ENCODE data around the gene CLCA1.

CLCA1 gene

DNA sequence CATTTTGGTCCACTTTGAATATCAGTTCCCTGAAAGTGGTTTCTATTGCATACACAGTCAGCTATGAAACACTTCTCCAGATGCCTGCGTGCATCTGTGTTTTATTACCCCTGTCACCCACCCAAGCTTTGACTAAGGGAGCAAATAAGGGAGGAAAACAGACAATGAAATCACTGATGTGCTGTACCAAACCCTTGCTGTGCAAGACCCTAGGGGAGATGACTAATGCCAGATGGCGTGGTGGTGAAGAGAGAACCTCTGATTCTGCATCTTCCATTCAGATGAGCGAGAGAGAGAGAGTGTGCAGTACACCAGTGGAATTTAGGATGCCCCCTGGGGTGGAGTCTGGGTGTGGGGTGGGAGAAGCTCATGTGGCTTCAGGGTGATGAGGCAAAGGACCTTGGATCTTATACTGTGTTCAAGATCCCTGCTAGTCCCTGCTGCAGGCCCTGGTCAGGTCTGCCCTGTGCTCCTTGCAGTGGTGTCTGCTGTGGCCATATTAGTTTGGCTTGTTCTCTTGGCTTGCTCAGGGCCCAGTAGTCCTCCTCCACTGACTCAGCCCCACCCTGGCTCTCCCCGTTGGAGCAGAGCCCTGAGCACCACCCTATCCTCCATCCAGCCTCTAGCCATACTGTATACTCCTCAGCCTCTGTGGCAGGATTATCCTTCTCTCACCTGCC lies 18.5 kb downstream of the CLCA1 start:
- no peaks in the 10 kb centered on the region for H3F3A ChIP-seq (ENCODE audit: insufficient read depth, low read length)

DNA sequence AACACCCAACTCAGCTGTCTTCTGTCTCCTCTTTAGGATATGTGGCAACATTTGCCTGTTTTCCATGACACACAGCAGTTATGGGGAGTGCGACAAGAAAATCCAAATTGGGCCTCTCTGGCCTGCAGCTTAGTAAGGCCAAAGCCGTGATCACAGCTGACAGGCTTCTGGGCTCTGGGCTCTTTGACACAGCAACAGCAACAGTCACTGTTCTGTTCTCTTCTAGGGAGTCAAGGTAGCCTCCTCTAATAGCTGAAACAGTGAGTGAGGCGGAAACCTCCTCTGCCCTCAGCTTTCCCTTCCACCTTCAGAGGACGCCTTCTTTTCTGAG lies 19.0 kb downstream of the CLCA1 start:
- TF ChIP-seq, protein P1, sequence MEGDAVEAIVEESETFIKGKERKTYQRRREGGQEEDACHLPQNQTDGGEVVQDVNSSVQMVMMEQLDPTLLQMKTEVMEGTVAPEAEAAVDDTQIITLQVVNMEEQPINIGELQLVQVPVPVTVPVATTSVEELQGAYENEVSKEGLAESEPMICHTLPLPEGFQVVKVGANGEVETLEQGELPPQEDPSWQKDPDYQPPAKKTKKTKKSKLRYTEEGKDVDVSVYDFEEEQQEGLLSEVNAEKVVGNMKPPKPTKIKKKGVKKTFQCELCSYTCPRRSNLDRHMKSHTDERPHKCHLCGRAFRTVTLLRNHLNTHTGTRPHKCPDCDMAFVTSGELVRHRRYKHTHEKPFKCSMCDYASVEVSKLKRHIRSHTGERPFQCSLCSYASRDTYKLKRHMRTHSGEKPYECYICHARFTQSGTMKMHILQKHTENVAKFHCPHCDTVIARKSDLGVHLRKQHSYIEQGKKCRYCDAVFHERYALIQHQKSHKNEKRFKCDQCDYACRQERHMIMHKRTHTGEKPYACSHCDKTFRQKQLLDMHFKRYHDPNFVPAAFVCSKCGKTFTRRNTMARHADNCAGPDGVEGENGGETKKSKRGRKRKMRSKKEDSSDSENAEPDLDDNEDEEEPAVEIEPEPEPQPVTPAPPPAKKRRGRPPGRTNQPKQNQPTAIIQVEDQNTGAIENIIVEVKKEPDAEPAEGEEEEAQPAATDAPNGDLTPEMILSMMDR (IDR thresholded peaks at IDR 0.05; ENCODE audit: low read length): no peak
- TF ChIP-seq EZH2 (IDR thresholded peaks at IDR 0.05; ENCODE audit: borderline replicate concordance, low read length): no peak
- no peaks in the 10 kb centered on the region for H3F3A ChIP-seq (ENCODE audit: insufficient read depth, low read length)

More for the DNA sequence above, 18.5 kb downstream of the CLCA1 start:
- H3K79me2 ChIP-seq (ENCODE audit: insufficient read depth, low read length): no peaks in the 10 kb centered on the region
- no peak overlapping the region for H3K9ac ChIP-seq (ENCODE audit: low read length)
- H3K9me2 ChIP-seq (ENCODE audit: low read depth, low read length): no peaks in the 10 kb centered on the region
- TF ChIP-seq EZH2 (IDR thresholded peaks at IDR 0.05; ENCODE audit: borderline replicate concordance, low read length): no peak
- TF ChIP-seq, protein P1 (IDR thresholded peaks at IDR 0.05; ENCODE audit: low read length): no peak
- H2AFZ ChIP-seq (ENCODE audit: low read length): no peak overlapping the region
- no peaks in the 10 kb centered on the region for H3K27me3 ChIP-seq (ENCODE audit: insufficient read depth, low read length)
- no peaks in the 10 kb centered on the region for H3K4me1 ChIP-seq (ENCODE audit: insufficient read depth, low read length, severe bottlenecking)
- no peak overlapping the region for H3K4me3 ChIP-seq (ENCODE audit: low read depth, low read length, poor library complexity, severe bottlenecking)
- no peak overlapping the region for H3K4me2 ChIP-seq (ENCODE audit: low read length)
- no peaks in the 10 kb centered on the region for H4K20me1 ChIP-seq (ENCODE audit: insufficient read depth, low read length)
- H3K36me3 ChIP-seq (ENCODE audit: insufficient read depth, low read length): no peaks in the 10 kb centered on the region
- H3K9me3 ChIP-seq (ENCODE audit: low read length): no peaks in the 10 kb centered on the region
- no peak overlapping the region for H3K27ac ChIP-seq (ENCODE audit: low read depth, low read length, poor library complexity, severe bottlenecking)

DNA sequence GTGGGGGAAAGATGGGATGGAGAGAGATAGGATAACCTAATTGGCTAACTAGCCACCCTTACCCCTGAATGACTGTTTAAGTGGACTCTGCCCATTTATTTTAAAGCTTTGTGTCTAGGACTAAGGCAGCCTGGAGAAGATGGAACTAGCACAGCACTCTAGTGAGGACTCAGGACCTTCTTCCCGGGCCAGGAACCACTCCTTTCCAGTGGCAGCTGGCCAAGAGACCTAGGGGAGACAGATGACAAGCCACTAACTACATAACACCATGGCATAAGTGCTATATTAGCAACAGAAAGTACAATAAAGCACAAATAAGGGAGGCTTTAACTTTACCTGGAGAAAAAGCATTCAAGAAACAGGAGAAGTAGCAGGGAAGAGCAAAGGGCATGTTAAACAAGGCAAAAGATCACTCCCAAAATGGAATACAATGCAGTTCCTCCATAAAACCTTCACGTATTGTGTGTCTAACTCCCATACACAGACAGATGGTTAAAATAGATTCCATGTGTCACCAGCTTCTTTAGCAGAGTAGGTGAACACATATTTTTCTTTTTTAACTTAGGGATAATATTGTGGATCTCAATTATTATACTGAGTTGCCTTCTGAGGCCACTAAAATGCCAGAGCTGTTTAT lies 20.6 kb downstream of the CLCA1 start:
- Histone ChIP-seq H2AFZ (ENCODE audit: low read length) (no peak overlapping the region), H3K4me2 (ENCODE audit: low read length) (no peak overlapping the region), H3K4me1 (ENCODE audit: insufficient read depth, low read length, severe bottlenecking) (no peaks in the 10 kb centered on the region), H3K9me2 (ENCODE audit: low read depth, low read length) (no peaks in the 10 kb centered on the region), H3K79me2 (ENCODE audit: insufficient read depth, low read length) (no peaks in the 10 kb centered on the region), H4K20me1 (ENCODE audit: insufficient read depth, low read length) (no peaks in the 10 kb centered on the region), H3K9ac (ENCODE audit: low read length) (no peak overlapping the region), H3K9me3 (ENCODE audit: low read length) (no peaks in the 10 kb centered on the region), H3K27ac (ENCODE audit: low read depth, low read length, poor library complexity, severe bottlenecking) (no peak overlapping the region), H3K4me3 (ENCODE audit: low read depth, low read length, poor library complexity, severe bottlenecking) (no peak overlapping the region), H3F3A (ENCODE audit: insufficient read depth, low read length) (no peaks in the 10 kb centered on the region), H3K27me3 (ENCODE audit: insufficient read depth, low read length) (no peaks in the 10 kb centered on the region), H3K36me3 (ENCODE audit: insufficient read depth, low read length) (no peaks in the 10 kb centered on the region)
- TF ChIP-seq, protein P1 (IDR thresholded peaks at IDR 0.05; ENCODE audit: low read length): no peak
- TF ChIP-seq EZH2 (IDR thresholded peaks at IDR 0.05; ENCODE audit: borderline replicate concordance, low read length): no peak

More for the DNA sequence above, 19.0 kb downstream of the CLCA1 start:
- Histone ChIP-seq H3K9me2 (ENCODE audit: low read depth, low read length) (no peaks in the 10 kb centered on the region), H3K79me2 (ENCODE audit: insufficient read depth, low read length) (no peaks in the 10 kb centered on the region), H3K4me2 (ENCODE audit: low read length) (no peak overlapping the region), H2AFZ (ENCODE audit: low read length) (no peak overlapping the region), H3K9ac (ENCODE audit: low read length) (no peak overlapping the region), H4K20me1 (ENCODE audit: insufficient read depth, low read length) (no peaks in the 10 kb centered on the region), H3K27me3 (ENCODE audit: insufficient read depth, low read length) (no peaks in the 10 kb centered on the region), H3K4me3 (ENCODE audit: low read depth, low read length, poor library complexity, severe bottlenecking) (no peak overlapping the region), H3K4me1 (ENCODE audit: insufficient read depth, low read length, severe bottlenecking) (no peaks in the 10 kb centered on the region), H3K27ac (ENCODE audit: low read depth, low read length, poor library complexity, severe bottlenecking) (no peak overlapping the region), H3K9me3 (ENCODE audit: low read length) (no peaks in the 10 kb centered on the region), H3K36me3 (ENCODE audit: insufficient read depth, low read length) (no peaks in the 10 kb centered on the region)

All from OCI-LY1 (cell line).